Globus pallidus (tissue), 1 donor: ENCODE measurements around the gene PTPRN2.
"Not testable (repeated sequence)": the region's sequence is repeated elsewhere in the genome, so short reads cannot be mapped to it uniquely, and the experiment has no call there.

Experiments
- DNase-seq: peaks from one replicate; pipeline ENCODE4 v3.0.0-alpha.2; 2015; ENCODE audit warnings: low spot score

PTPRN2 gene

DNA sequence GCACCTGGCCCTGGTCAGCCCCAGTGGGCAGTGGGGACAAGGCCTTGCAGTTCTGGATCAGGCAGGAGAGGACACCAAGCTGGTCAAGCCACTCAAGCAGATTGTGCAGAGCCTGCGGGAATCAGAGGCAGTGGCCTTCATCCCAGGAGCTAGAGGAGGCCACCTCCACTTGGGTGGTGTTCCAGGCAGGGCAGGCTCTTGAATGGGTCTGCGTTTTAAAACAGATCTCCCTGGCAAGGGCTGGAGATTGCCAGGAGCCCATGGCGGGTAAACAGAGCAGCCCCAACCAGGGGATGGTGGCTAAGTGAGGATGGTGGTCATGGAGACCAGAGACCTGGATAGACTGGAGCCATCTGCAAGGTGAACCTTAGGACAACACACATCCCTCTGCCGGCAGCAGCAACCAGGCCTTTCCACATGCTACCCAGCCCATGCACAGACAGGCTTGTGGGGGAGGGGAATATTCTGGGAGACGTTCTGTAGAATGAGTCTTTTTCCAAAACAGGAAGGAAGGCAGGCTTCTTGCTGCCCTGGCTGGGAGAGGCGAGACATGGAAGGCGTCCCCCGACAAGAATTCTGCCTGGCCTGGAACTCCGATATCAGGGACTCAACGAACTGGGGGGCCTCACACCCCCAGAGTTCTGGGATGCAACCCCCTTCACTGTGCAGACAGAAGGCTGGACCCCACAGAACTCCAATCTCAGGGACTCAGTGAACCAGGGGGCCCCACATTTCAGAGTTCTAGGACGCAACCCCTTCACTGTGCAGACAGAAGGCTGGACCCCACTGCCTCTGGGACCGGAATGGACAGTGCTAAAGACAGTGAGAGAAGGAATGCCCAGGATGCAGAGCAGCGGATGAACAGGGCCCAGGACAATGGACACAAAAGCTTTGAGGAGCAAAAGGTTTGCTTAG lies 264.8 kb downstream of the PTPRN2 start:
- DNase-seq = no peak

DNA sequence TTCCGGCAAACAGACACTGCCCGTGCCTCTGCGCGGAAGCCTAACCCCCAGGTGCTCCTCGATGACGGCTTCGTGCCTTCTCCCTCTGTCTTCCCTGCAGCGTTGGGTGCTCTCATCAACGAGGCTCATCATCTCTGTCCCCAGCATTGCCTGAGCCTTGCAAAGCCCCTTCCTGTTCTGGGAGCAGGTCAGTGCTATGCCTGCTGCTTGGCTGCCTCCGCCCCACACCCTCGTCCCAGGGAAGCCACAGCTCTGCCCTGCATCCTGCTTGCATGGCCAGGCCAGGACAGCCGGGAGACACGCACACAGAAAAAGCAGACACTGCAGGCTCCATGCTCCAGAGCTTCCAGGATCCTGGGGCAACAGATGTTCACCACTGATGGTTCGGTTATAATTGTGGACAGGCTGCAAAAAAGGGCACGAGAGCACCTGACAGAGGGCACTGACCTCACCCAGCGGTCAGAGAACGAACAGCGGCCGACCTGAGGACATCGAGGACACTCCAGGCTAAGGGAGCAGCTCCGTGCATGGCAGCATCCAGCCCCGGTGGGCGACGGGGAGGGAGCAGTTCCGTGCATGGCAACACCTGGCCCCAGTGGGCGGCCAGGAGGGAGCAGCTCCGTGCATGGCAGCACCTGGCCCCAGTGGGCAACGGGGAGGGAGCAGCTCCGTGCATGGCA lies 265.5 kb downstream of the PTPRN2 start:
- DNase-seq = no peak

DNA sequence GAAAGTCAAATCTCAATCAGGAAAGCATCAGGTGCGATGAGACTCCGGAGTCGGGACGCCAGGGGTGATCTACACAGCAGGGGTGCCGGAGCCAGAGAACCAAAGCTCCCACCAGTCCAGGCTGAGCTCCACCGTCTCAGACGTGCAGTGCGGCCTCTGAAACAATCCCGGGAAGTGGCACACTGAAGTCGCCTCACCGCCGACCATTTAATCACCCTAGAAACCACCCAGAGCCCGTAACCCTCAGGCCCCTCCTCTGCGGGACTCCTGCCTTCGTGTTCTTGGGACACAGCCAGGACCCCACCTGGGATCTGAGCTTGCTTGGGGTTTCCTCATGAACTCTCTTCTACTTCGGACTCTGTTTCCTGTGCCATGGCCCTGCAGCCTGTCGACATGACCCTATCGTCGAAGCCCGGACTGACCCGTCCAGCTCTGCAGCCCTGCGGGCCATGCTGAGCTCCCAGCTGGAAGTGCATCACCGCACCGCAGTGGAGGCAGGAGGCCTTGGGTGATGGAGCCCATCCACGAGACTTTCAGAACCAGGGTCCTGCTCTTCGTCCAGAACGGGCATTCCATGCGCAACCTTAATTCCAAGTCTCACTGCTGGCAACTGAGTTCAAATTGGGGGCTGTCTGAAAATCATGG lies 266.4 kb downstream of the PTPRN2 start:
- DNase-seq = no peak

DNA sequence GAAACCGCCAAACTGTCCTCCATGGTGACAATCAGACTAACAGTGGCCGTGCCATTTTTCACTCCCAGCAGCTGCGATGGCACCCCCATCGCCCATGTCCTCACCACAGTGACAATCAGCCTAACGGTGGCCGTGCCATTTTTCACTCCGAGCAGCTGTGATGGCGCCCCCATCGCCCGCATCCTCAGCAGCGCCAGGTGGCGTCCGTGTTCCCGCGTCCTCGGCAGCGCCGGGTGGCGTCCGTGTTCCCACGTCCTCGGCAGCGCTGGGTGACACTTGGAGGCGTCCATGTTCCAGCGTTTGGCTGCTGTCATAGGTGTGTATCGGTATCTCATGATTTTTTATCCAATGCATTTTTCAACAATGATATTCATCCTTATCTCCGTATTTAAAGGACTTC lies 267.3 kb downstream of the PTPRN2 start:
- DNase-seq = no peak

DNA sequence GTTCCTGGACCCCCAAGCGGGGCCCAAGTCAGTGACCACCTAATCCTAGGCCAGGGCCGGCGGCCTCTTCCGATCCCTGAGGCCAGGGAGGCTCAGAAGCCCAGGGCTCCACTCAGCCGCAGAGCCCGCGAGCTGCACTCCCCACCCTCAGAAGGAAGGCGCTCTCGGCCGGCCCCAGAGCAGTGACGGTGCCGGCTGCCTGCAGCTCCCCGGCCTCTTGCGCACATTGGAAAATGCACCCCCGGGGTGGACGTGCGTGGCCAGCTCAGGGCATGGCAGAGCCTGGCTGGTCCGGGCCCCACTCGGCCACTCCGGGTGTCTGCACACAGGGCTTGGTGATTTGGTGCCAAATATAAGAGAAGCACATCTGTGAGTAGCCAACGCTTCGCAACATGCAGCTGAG lies 269.1 kb downstream of the PTPRN2 start:
- DNase-seq = no peak

DNA sequence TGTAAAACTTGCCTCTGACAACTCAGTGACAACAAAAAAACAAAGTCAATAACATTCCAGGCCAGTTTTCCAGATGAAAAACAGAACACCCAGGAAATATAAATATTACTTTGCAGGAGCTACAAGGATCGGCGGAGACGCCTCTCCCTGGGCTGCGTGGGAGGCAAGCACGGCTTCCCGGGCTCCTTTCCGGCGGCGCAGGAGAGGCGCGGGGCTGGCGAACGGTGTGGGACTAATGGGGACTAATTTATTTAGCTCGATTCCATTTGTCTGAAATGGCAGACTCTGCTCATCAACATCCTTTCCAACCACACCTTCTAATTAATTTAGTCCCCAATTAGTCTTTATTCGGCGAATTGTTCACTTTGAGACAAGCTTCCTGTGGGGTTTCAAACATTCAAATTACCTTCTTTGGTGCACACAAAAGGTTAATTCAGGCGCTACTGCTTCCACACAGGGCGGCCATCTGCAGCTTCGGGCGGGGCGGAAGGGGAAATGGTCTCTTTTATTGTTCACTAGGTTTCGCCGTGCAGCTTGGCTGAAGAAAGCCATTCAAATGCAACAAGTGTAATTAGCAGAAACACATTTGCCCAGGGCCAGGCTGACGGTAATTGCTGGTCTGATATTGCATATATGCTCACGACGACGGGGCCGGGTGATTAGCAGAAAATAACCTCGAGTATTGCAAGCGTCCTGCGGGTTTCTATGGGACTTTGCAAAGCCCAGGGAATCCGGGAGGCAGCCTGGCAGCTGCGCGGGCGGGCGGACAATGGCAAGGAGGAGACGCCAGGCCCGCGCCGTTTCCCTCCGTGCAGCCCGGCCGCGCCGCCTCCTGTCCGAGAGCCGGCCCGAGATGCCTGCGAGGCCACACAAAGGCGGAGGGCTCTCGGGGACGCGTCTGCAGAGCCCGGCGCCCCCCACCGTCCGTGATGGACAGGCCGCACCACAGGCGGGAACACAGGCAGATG lies 270.1 kb downstream of the PTPRN2 start:
- DNase-seq = peak; percentile 20

DNA sequence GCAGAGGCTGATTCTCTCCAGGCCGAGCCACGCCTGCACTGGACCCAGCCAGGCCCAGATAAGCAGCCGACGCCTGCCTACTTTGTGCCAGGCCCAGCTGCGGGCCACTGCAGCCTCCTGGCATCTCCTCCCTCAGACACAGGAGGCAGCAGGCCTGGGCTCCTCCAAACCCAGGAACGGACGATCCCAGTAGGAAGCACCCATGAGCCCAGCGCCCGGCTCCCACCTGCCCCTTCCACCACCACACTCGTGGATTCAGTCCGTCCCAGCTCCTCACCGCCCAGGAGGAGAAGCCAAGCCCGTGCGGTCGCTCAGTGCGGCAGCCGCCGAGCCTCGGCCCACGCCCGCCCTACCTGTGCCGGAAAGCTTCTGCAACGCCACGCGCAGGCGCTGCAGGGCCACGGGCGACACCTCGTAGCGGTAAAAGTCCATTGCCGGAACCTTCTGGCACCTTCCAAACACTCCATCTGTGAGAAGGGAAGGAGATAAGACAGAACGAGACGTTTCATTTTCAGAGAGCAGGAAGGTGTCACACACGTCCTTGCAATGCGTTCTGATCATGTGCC lies 271.1 kb downstream of the PTPRN2 start:
- no peak for DNase-seq

DNA sequence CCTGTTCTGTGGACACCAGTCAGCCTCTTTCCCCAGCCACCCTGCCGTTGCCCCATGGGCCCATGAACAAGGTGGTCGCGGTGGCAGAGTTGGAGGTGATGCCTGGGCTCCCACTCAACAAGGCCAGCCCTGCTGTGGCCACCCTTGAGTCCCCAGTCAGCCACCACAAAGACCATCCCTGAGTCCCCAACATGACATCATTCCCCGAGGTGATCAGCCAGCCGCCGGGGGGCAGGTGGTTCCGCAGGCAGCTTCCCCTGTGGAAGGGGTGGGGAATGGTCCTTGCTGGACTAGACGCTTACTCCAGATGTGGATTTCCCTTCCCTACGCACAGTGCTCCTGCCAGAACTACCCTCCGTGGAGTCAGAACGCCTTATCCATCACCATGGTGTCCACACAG lies 271.7 kb downstream of the PTPRN2 start:
- DNase-seq = no peak

DNA sequence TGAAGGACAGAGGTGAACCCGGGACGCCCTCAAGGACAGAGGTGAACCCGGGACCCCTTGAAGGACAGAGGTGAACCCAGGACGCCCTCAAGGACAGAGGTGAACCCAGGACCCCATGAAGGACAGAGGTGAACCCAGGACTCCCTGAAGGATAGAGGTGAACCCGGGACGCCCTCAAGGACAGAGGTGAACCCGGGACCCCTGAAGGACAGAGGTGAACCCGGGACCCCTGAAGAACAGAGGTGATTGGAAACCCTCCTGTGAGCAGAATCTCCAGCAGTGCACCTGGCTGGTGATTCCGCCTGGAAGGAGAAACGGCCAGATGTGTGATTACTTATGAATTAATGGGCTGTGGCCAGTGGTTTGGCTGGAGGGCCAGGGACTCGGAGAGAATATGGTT lies 272.3 kb downstream of the PTPRN2 start:
- DNase-seq = no peak

DNA sequence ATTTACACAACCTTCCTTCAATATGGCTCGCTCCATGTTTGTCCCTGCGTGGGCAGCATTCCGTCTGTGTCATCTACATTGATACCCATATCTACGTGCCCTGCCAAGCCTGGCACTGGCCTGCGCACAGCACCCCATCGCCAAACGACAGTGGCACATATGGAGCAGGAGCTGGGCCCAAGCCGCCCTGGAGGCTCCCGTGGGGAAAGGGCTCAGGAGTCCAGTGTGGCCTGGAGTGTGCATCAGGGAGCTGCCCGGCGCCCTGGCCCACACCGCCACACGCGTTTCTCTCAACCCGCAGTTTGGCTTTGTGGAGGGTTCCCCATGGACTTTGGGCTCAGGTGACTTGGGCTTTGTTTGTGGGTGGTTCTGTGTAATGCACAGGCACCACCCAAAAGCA lies 273.2 kb downstream of the PTPRN2 start:
- DNase-seq = no peak

DNA sequence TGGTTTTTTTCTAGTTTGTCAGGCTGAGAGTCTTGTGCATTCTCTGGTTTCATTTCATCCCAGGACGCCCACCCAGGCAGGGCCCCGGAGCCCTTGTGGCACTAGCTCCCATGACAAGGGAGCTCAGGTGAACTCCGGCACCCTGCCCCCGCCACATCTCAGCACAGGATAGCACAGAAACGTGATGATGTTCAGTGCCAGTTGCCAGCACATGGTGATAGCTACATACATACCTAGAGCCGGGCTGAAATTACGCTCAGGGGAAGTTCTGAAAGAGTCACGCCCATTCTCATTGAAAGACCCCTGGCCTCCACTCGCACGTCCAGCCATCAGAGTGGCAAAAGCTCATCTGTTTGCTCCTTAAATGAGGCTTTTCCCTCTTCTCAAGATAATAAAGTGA lies 273.7 kb downstream of the PTPRN2 start:
- DNase-seq = no peak

DNA sequence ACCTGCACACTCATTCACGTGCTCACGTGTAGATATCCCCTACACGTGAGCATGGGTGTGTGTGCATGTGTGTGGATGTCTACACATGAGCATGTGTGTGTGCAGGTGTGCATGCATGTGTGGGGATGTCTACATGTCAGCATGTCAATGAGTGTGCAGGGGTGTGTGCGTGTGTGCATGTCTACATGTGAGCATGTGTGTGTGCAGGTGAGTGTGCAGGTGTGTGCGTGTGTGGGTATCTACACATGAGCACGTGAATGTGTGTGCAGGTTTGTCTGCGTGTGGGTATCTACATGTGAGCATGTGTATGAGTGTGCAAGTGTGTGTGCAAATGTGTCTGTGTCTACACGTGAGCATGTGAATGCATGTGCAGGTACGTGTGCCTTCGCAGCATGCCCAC lies 274.8 kb downstream of the PTPRN2 start:
- DNase-seq = no peak

DNA sequence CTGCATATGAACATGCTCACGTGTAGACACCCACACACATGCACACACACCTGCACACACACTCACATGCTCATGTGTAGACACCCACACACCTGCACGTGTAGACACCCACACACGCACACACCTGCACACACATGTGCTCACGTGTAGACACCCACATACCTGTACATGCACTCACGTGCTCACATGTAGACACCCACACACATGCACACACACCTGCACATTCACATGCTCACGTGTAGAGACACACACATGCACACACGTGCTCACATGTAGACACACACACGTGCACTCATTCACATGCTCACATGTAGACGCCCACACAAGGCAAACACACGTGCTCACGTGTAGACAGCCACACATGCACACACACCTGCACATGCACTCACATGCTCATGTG lies 275.8 kb downstream of the PTPRN2 start:
- DNase-seq = no peak

DNA sequence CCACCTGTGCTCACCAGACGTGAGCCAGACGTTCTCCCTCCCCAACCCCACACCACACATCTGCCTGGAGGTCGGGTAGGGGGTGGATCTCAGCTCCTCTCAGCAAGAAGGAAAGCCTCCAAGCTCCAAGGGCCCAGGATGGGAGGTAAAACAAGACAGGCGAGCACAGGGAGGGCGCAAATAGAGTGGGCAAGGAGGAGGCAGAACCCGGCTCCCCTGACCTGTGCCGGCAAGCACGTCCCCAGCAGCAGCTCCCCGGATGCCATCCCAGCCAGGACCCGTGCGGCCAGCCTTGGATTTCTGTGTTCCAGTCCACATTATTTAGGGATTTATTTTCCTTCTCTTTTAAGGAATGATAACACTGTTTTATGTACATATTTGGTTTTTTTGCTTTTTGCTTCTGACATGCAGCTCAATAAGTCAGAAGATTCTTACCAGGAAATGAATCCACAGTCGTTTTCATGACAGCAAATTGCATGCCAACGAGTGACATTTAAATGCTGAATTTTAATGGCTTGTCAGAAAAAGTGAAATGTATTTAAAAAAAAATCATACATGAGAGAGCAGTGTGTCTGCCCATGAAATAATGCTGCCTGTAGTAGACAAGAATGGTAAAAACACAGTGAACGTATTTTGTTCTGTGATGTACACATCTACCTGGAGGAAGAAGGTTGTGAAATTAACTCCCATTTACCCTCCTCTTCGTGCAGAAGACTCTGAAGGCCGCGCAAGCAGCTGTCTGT lies 276.5 kb downstream of the PTPRN2 start:
- no peak for DNase-seq

DNA sequence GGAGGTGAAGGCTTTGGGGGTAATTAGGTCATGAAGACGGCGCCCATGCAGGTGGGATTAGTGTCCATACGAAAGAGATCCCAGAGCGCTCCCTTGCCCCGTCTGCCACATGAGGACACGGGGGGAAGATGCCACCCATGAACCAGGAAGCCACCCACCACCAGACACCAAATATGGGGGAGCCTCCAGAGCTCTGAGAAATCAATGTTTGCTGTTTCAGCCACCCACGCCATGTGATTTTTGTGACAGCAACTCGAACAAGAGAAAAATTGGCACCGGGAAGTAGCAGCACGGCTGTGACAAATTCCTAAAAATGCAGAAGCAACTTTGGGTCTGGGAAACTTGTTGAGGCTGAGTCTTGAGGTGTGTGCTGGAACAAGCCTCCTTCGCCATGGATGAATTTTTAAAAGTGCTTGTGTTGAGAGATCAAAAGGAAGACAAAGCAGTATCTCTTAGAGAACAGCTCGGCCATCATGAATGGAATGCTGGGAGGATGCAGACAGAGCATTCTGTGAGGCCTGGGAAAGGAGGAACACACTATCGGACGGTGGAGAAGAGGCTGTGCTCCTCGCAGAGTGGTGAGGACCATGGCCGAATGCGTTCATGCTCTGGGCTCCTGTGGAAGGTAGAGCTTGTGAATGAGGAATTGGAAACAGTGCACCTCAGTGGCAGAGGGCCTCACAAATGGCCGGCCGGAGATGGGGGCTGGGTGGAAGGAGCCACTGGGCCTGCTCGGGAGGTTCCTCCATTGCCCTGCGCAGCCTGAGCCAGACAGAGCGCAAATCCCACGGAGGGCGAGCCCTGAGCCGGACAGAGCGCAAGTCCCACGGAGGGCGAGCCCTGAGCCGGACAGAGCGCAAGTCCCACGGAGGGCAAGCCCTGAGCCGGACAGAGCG lies 277.5 kb downstream of the PTPRN2 start:
- no peak for DNase-seq

DNA sequence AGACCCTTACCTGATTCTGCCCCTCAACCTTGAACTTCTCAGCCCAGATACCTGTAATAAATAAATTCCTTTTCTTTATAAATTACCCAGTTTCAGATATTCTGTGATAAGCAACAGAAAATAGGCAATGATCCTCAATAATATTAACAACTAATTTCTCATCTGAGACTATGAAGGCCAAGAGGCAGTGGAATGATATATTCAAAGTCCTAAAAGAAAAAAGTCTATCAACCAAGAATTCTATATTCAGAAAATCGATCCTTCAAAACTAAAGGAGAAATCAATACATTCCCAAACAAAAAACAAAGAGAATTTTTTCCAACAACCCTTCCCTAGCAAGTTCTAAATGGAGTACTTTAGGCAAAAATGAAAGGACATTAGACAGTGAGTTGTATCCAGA lies 279.6 kb downstream of the PTPRN2 start:
- DNase-seq = no peak

DNA sequence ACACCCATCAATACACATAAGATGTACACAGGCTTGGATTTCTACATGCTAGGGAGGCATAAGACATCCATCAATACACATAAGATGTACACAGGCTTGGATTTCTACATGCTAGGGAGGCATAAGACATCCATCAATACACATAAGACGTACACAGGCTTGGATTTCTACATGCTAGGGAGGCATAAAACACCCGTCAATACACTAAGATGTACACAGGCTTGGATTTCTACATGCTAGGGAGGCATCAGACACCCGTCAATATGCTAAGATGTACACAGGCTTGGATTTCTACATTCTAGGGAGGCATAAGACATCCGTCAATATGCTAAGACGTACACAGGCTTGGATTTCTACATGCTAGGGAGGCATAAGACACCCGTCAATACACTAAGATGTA lies 283.6 kb downstream of the PTPRN2 start:
- not testable (repeated sequence) for DNase-seq

DNA sequence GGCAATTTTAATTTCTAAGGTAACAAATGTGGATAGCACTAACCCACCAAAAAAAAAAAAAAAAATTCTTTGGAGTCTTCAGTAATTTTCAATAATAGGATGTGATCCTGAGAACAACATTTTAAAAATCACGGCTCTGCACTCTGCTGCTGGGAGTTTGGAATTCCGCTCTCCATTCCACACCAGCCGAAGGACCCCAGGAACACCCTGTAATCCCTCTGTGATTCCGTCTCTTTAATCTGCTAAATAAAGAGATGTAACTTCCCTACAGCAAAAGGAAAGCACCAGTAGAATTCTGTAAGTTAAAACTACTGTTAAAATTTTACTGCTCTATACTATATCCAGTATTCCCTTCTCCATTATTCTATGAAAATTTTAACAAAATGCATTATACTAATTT lies 284.5 kb downstream of the PTPRN2 start:
- no peak for DNase-seq

DNA sequence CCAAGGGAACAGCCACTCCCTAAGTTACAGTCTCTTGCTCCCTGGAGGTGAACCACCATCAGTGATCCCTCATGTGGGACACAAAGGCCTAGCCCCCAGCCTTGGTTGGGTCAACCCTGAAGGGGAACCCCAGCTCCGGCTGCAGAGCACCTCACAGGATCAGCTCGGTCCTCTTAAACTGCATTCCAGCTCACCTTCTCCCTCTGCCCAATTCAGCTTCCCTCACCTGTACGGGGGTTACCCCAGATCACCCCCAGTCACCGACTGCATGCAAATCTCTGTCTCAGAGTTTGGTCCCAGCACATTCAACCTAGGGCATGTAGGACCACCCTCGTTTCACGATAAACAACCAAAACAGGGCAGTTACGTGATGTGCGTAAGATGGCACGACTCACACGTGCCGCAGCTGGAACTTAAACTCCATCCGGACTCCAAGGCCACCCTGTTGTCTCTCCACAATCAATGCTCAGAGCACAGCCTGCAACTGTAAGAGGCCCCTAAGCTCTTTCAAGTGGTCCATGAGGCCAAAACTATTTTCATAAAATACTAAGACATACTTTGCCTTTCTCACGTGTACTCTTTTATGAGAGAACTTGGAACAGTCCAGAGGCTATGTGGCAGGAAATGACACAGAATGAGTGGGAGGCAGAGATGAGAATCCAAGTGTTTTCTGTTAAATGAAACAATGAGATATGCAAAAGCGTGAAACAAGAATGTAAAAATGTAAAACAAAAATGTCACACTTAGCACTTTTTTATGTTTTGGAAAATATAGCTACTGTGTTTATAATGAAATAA lies 285.2 kb downstream of the PTPRN2 start:
- DNase-seq = no peak
